Measurements from ENCODE around the gene TP63. TPM values are rescaled to one million over a fixed set of nuclear protein-coding genes. Genes with fewer than 3 reads are reported as not detected.

TP63 gene
- polyA plus RNA-seq, 3 donors, result 0.03 to 0.22 (median 0.16) TPM

- no peak overlapping the region for H3K27ac ChIP-seq (ENCODE audit: low read depth, low read length)
- 62 to 79% (median 76%) methylated on average over 7 of the region's 7 CpGs for WGBS, 3 donors
Observed at GRCh38 chr3:189622629-189623028, 8.6 kb upstream of the TP63 start.

- H3K27ac ChIP-seq (ENCODE audit: low read depth, low read length), result no peak overlapping the region
- WGBS, 3 donors, result 63 to 84% (median 80%) methylated on average over 1 of the region's 1 CpG
Observed at GRCh38 chr3:189624130-189624529, 7.1 kb upstream of the TP63 start.

DNA sequence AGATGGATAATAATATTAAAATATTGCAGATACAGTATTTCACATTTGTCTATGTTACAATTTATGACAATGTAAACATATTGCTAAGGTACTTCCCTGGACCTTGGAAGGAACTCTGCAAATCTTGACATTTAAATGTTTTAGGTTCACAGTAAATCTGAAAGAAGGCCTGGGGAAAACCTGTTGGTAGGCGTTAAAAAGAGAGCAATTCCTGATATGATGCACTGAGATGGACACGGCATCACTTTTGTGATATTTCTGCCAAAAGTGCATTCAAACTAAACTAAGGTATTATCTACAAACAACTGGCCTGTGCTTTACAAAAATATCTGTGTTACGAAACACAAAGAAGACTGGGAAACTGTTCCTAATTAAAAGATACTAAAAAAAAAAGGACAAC is 6.1 kb upstream of the TP63 start:
- H3K27ac ChIP-seq (ENCODE audit: low read depth, low read length), result no peak overlapping the region
- WGBS, 3 donors, result 77 to 87% (median 78%) methylated on average over 3 of the region's 3 CpGs

- no peak overlapping the region for H3K27ac ChIP-seq (ENCODE audit: low read depth, low read length)
- WGBS, 3 donors, result 9 to 17% (median 10%) methylated on average over 2 of the region's 2 CpGs
Observed at GRCh38 chr3:189625572-189625971, 5.6 kb upstream of the TP63 start.

GRCh38 chr3:189626286-189626685 is 4.9 kb upstream of the TP63 start:
- H3K27ac ChIP-seq (ENCODE audit: low read depth, low read length), result no peak overlapping the region
- 73 to 100% (median 87%) methylated on average over 1 of the region's 1 CpG for whole genome bisulfite sequencing, 3 donors

- no peak overlapping the region for H3K27ac ChIP-seq (ENCODE audit: low read depth, low read length)
- 22 to 30% (median 26%) methylated on average over 3 of the region's 3 CpGs for WGBS, 3 donors
Observed at GRCh38 chr3:189629803-189630455, 1.3 kb upstream of the TP63 start.

DNA sequence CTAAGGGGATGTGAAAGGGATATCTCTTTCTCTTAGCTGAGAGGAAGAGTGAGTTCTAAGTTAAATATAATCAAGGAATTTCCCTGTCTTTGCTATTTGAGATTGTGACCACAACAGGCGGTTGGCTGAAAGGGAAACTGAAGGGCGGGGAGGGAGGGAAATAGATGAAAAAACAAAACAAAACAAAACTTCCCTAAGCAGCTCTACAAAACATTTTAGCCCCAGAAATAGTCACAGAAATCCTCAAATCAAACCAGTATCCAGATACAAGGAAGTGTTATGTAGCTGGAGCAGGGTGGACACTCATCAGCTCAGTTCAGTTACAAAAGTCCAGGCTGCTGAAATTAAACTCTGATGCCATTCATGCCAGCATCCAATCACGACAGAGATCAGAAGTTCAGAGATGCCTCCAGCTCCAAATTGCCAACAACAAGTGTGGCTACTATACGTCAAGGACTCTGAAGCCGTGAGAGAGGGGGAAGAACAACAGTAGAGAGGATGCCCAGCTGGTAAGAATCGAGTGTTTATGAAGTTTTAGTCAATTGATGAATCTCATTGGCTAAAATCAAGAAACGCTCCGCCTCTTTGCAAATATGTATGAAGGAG is 319 bp upstream of the TP63 start:
- WGBS, 3 donors, result 57 to 72% (median 63%) methylated on average over 8 of the region's 8 CpGs
- no peak overlapping the region for H3K27ac ChIP-seq (ENCODE audit: low read depth, low read length)

DNA sequence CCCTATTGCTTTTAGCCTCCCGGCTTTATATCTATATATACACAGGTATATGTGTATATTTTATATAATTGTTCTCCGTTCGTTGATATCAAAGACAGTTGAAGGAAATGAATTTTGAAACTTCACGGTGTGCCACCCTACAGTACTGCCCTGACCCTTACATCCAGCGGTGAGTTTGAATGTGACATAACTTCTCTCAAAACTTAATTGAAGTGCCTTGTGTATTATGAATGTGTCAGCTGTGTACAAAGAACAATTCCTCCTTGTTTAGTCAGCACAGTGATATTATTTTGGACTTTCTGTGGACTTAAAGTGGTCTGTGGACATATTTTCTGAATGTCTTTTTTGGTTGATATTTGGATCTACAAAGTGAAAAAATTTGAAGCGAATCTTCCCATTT is 220 bp downstream of the TP63 start:
- no peak overlapping the region for H3K27ac ChIP-seq (ENCODE audit: low read depth, low read length)
- 71 to 82% (median 75%) methylated on average over 6 of the region's 6 CpGs for WGBS, 3 donors

GRCh38 chr3:189632242-189632641 is 1.1 kb downstream of the TP63 start:
- 59 to 72% (median 70%) methylated on average over 5 of the region's 5 CpGs for WGBS, 3 donors

DNA sequence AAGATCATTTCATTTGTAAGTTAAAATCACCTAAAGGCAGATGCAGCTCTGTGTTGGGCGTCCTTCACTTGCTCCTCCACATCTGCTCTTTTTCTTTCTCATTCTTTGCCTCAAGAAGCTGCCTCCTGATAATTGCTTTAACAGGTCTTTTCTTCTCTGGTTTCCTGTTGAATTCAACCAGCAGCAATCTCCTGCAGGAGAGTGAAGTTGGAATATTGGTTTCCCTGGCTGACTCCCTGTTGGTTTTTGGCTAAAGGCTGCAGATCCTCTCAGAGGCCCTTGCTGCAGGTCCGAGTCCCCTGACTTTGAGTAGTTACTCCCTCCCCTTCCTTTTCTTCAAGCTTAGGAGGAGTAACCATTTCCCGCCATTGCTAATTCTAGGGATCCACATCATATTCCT is 4.2 kb downstream of the TP63 start:
- whole genome bisulfite sequencing, 3 donors, result 60 to 80% (median 73%) methylated on average over 3 of the region's 3 CpGs
- no peak overlapping the region for H3K27ac ChIP-seq (ENCODE audit: low read depth, low read length)

More at GRCh38 chr3:189632242-189632641, 1.1 kb downstream of the TP63 start:
- no peak overlapping the region for H3K27ac ChIP-seq (ENCODE audit: low read depth, low read length)

- WGBS, 3 donors, result 87 to 98% (median 94%) methylated on average over 5 of the region's 5 CpGs
- H3K27ac ChIP-seq (ENCODE audit: low read depth, low read length), result no peak overlapping the region
Observed at GRCh38 chr3:189636048-189636447, 4.9 kb downstream of the TP63 start.

GRCh38 chr3:189637750-189638149 is 6.6 kb downstream of the TP63 start:
- H3K27ac ChIP-seq (ENCODE audit: low read depth, low read length), result no peak overlapping the region
- WGBS, 3 donors, result 78 to 88% (median 84%) methylated on average over 4 of the region's 4 CpGs

DNA sequence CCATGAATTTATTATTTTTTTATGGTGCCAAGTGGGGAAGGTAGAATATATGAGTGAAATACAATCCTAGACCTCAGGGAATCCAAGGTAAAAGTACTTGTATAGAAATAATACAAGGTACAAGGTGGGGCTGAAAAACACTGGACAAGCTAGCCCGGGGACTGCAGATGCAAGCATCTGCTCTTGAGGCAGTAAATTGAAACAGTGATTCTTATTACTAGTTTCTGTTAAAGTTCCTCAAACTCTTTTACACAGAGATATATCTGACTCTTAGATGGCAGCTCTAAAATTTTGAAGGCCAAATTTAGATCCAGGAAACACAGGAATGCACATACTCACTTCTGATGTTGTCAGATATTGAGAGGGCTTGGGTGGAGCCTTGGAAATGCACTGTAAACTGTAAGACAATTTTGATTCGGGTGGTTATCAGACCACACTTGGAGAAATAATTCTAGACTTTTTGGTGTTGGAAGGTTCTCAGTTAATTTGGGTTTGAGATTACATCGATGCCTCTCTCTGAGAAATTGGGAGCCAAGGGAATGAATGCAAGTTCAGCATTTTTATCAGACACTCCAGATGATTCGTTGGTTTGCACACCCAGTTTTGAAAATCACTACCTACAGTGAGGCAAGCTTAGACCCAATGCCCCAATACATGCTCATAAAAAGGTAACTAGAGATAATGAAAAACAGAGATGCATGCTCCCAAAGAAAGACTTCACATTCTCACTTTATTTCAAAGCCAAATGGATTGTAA is 7.3 kb downstream of the TP63 start:
- H3K27ac ChIP-seq (ENCODE audit: low read depth, low read length), result no peak overlapping the region
- 62 to 72% (median 65%) methylated on average over 4 of the region's 4 CpGs for WGBS, 3 donors

GRCh38 chr3:189641776-189642175 is 10.6 kb downstream of the TP63 start:
- no peak overlapping the region for H3K27ac ChIP-seq (ENCODE audit: low read depth, low read length)

DNA sequence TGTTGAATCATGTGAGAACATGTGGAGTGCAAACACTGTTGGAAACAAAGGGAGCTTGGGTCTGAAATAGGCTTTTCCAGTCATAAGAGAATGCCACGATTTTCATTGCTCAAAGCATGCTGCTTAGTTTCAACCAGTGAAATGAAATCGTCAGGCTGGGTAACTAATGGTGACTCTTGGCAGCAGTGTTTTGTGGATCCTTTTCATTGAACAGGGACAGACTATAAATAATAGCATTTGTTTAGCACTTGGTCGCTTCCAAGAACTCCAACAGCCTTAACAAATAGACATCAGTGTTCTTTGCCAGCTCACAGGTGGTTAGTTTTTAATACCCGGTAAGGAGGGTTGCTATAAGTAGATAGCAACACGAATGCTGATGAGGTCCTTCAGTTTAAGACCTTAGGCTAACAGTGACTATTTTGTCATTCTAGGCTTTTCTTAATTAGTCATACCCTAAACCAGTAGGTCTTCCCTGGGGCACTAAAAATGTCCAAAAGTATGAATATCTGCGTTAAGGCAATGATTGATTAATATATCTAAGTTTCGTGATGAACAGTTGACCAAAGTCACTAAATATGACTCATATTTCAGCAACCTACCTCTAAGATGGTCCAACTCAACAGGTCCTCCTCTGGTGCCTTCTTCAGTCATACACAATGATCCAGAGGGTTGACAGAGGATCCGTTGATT is 15.8 kb downstream of the TP63 start:
- no peak overlapping the region for H3K27ac ChIP-seq (ENCODE audit: low read depth, low read length)
- WGBS, 3 donors, result 76 to 83% (median 82%) methylated on average over 8 of the region's 8 CpGs

DNA sequence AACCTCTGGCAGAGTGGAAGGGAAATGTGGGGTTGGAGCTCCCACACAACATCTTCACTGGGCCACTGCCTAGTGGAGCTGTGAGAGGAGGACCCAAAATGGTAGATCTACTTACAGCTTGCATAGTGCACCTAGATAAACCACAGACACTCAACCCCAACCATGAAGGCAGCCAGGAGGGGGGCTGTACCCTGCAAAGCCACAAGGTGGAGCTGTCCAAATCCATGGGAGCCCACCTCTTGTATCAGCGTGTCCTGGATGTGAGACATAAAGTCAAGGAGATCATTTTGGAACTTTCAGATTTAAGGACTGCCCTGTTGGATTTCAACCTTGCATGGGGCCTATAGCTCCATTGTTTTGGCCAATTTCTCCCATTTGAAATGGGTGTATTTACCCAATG is 20.9 kb downstream of the TP63 start:
- 41 to 66% (median 52%) methylated on average over 1 of the region's 1 CpG for WGBS, 3 donors
- no peak overlapping the region for H3K27ac ChIP-seq (ENCODE audit: low read depth, low read length)

DNA sequence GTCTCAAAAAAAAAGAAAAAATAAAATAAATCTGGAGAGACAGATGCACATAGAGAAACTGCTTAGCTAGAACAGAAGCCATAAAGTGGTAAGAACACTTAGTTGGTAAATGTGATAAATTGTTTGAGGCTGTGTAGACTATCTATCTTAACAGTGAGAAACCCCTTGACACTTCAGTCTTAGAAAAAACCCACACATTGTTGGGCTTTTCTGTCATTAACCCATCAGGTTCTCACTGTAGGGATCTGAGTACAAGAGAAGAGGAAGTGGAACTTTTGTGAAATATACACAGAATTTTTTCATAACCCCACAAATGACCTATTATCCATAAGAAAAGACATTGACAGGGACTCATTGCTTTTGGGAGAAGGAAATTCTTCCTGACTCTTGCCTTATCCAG is 24.4 kb downstream of the TP63 start:
- H3K27ac ChIP-seq (ENCODE audit: low read depth, low read length), result no peak overlapping the region

- H3K27ac ChIP-seq (ENCODE audit: low read depth, low read length), result no peak overlapping the region
- 52 to 61% (median 59%) methylated on average over 1 of the region's 1 CpG for WGBS, 3 donors
Observed at GRCh38 chr3:189659571-189659970, 28.4 kb downstream of the TP63 start.

DNA sequence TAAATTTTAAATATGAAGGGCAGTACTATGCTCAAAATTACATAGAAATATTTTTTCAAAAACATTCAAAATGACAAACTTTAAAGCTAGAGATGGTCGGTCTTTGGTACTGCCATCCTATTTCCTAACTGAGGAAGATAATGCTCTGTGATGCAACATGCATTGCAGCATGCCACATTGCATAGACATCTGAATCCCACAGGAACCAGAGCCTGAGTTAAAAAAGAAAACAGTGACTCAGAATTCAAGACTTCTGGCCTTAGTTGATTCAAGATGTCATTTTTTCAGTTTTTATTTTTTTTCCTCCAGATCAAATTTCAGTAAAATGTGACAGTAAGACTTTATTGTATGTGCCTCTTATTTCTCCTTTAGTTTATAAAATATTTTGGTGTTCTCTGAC is 33.1 kb downstream of the TP63 start:
- no peak overlapping the region for H3K27ac ChIP-seq (ENCODE audit: low read depth, low read length)
- 40 to 67% (median 50%) methylated on average over 1 of the region's 1 CpG for WGBS, 3 donors
